ENCODE measurements around the gene GGCX. TPM values are rescaled to one million over a fixed set of nuclear protein-coding genes. Genes with fewer than 3 reads are reported as not detected.

The GGCX gene
- total and polyA plus RNA-seq, 2 of the 13 experiments (the other 11 are each of a cell fraction or from before 2014, with no cell fraction given): 72.5 to 103 TPM

- TF ChIP-seq UBTF (CRISPR knock-in tag; IDR thresholded peaks at IDR 0.05) (no peak), SNAI1 (CRISPR knock-in tag; IDR thresholded peaks at IDR 0.05; ENCODE audit: borderline replicate concordance) (no peak), ELF3 (CRISPR knock-in tag; IDR thresholded peaks at IDR 0.05) (no peak), ZFX (CRISPR knock-in tag; IDR thresholded peaks at IDR 0.05; ENCODE audit: low read depth) (no peak), JARID2 (CRISPR knock-in tag; IDR thresholded peaks at IDR 0.05; ENCODE audit: insufficient replicate concordance) (no peak), BCL6 (CRISPR knock-in tag; IDR thresholded peaks at IDR 0.05) (no peak), ZNF263 (CRISPR knock-in tag; IDR thresholded peaks at IDR 0.05) (0 out of 2 replicates have a peak, but pooled peaks have one; percentile 2), THYN1 (CRISPR knock-in tag; IDR thresholded peaks at IDR 0.05; ENCODE audit: borderline replicate concordance, low read depth) (no peak), ZNF350 (CRISPR knock-in tag; IDR thresholded peaks at IDR 0.05; ENCODE audit: borderline replicate concordance, low read depth) (0 out of 2 replicates have a peak, but pooled peaks have one; percentile 43), TBL1XR1 (IDR thresholded peaks at IDR 0.05; ENCODE audit: borderline replicate concordance, low read length, partially characterized antibody) (no peak), POLR2AphosphoS2 (IDR thresholded peaks at IDR 0.05; ENCODE audit: low read depth, low read length) (no peak), ZFP41 (CRISPR knock-in tag; IDR thresholded peaks at IDR 0.05; ENCODE audit: borderline replicate concordance) (no peak), ZNF33A (CRISPR knock-in tag; IDR thresholded peaks at IDR 0.05; ENCODE audit: borderline replicate concordance) (no peak), GMEB2 (CRISPR knock-in tag; IDR thresholded peaks at IDR 0.05; ENCODE audit: low read depth) (no peak), SP1 (IDR thresholded peaks at IDR 0.05) (no peak), SP1 (CRISPR knock-in tag; IDR thresholded peaks at IDR 0.05) (no peak), SNAPC5 (CRISPR knock-in tag; IDR thresholded peaks at IDR 0.05; ENCODE audit: borderline replicate concordance) (no peak), SATB2 (CRISPR knock-in tag; IDR thresholded peaks at IDR 0.05) (no peak), ARID5B (CRISPR knock-in tag; IDR thresholded peaks at IDR 0.05) (no peak), ARHGAP35 (CRISPR knock-in tag; IDR thresholded peaks at IDR 0.05; ENCODE audit: borderline replicate concordance) (no peak)
Observed at GRCh38 chr2:85579266-85579935, 18.1 kb upstream of the GGCX start (continued).

Data from HepG2 (cell line).